Trophoblast cell (in vitro differentiated cells and primary cell): ENCODE measurements around the gene TOX2.

Source experiments
- DNase-seq, 2 donors: peaks; one replicate each; pipeline ENCODE4 v3.0.0-alpha.2; 2016
- H2AFZ ChIP-seq: 2 replicates; pipeline ENCODE4 v1.6.1; 2013; ENCODE audit warnings: low read length, moderate library complexity, mild to moderate bottlenecking; ENCODE audit not compliant: insufficient read depth, poor library complexity
- H2AK5ac ChIP-seq: 2 replicates; pipeline ENCODE4 v1.6.1; 2013; ENCODE audit warnings: mild to moderate bottlenecking, low read length
- H2BK120ac ChIP-seq: 2 replicates; pipeline ENCODE4 v1.6.1; 2013; ENCODE audit warnings: low read length, mild to moderate bottlenecking, moderate library complexity; ENCODE audit not compliant: insufficient read depth, poor library complexity
- H2BK12ac ChIP-seq: 2 replicates; pipeline ENCODE4 v1.6.1; 2013; ENCODE audit warnings: mild to moderate bottlenecking, low read length, moderate library complexity
- H2BK5ac ChIP-seq: 2 replicates; pipeline ENCODE4 v1.6.1; 2013; ENCODE audit warnings: low read length, low read depth, moderate library complexity, mild to moderate bottlenecking; ENCODE audit not compliant: poor library complexity
- H3K14ac ChIP-seq: 2 replicates; pipeline ENCODE4 v1.6.1; 2013; ENCODE audit warnings: mild to moderate bottlenecking, low read length
- H3K18ac ChIP-seq: 2 replicates; pipeline ENCODE4 v1.6.1; 2013; ENCODE audit warnings: mild to moderate bottlenecking, low read length
- H3K23ac ChIP-seq: 2 replicates; pipeline ENCODE4 v1.6.1; 2013; ENCODE audit warnings: low read length
- H3K27ac ChIP-seq: 2 replicates; pipeline ENCODE4 v1.5.1; 2013; ENCODE audit warnings: low read depth, mild to moderate bottlenecking, inconsistent platforms, low read length, moderate library complexity
- H3K27me3 ChIP-seq: 2 replicates; pipeline ENCODE4 v1.6.1; 2013; ENCODE audit warnings: inconsistent platforms, mild to moderate bottlenecking, low read length, moderate library complexity; ENCODE audit not compliant: insufficient read depth
- H3K36me3 ChIP-seq, 2 experiments: 1 replicate in 1 of 2; 2 replicates in 1 of 2; pipeline ENCODE4 v1.6.1; 2013; ENCODE audit warnings: low read length in 2 of 2, mild to moderate bottlenecking in 2 of 2, moderate library complexity in 1 of 2; ENCODE audit not compliant: insufficient read depth in 2 of 2, control insufficient read depth in 1 of 2
- H3K4ac ChIP-seq: 2 replicates; pipeline ENCODE4 v1.6.1; 2013; ENCODE audit warnings: low read depth, mild to moderate bottlenecking, low read length, moderate library complexity
- H3K4me1 ChIP-seq, 2 experiments: 1 replicate in 1 of 2; 2 replicates in 1 of 2; pipeline ENCODE4 v1.6.1; 2013; ENCODE audit warnings: low read length in 2 of 2, mild to moderate bottlenecking in 2 of 2, moderate library complexity in 1 of 2; ENCODE audit not compliant: insufficient read depth in 2 of 2, control insufficient read depth in 1 of 2
- H3K4me2 ChIP-seq: 2 replicates; pipeline ENCODE4 v1.6.1; 2013; ENCODE audit warnings: inconsistent platforms, mild to moderate bottlenecking, low read length, moderate library complexity
- H3K4me3 ChIP-seq: 2 replicates; pipeline ENCODE4 v1.5.1; 2013; ENCODE audit warnings: mild to moderate bottlenecking, low read depth, low read length, inconsistent platforms
- H3K79me1 ChIP-seq: one replicate; pipeline ENCODE4 v1.6.1; 2013; ENCODE audit warnings: low read length
- H3K79me2 ChIP-seq: 2 replicates; pipeline ENCODE4 v1.6.1; 2013; ENCODE audit warnings: low read length, mild to moderate bottlenecking; ENCODE audit not compliant: control insufficient read depth, insufficient read depth, poor library complexity
- H3K9ac ChIP-seq: 2 replicates; pipeline ENCODE4 v1.6.1; 2013; ENCODE audit warnings: mild to moderate bottlenecking, low read length
- H3K9me3 ChIP-seq: 2 replicates; pipeline ENCODE4 v1.6.1; 2013; ENCODE audit warnings: low read depth, mild to moderate bottlenecking, control low read depth, inconsistent platforms, low read length; ENCODE audit not compliant: insufficient read depth
- H4K12ac ChIP-seq: 2 replicates; pipeline ENCODE4 v1.6.1; 2013; ENCODE audit warnings: low read depth, mild to moderate bottlenecking, low read length, moderate library complexity
- H4K8ac ChIP-seq: 2 replicates; pipeline ENCODE4 v1.6.1; 2013; ENCODE audit warnings: low read depth, mild to moderate bottlenecking, low read length, moderate library complexity
- H4K91ac ChIP-seq: one replicate; pipeline ENCODE4 v1.6.1; 2013; ENCODE audit warnings: low read depth, mild to moderate bottlenecking, low read length, moderate library complexity
- whole genome bisulfite sequencing: extraction: QIAGEN DNeasy Blood & Tissue Kit; methylation state at CpG from one replicate; pipeline ENCODE4 v1.1.7; 2013; ENCODE audit warnings: missing lambda C conversion rate; ENCODE audit not compliant: insufficient read length, insufficient coverage; ENCODE audit errors: extremely low coverage; 5-methylcytosine and 5-hydroxymethylcytosine counted together

TOX2 gene

DNA sequence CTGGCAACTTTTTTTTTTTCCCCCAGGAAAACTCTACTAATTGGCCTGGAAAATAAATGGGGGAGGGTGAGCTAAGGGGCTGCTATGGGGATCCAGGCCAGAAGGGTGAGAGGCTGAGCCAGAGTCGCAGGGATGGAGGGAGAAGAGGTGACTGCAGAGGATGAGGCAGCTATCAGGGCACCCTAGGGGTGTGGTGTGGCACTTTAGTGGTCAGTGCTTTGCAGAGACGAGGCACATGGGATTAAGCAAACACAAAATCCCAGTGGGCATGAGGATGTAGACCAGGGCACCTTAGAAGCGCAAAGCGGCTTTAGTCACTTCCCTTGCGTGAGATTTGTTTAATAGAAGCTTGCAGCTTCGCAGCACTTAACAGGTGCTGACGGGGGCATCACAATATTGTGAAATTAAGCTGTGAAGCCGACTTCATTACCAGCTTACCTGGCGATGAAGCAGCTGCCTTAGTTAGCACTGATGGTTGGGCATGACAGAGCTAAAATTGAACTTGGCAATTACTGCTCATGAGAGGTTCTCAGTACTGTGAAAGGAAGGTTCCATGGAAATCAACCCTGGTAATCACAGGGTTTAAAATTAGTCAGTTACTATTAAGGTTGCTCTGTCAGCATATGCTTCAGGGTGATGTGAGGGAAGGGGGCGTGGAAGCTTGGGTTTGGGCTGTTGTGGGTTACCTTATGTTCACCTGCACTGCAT, 26.0 kb downstream of the TOX2 start:
- Histone ChIP-seq H3K4me1 (no peaks in the 10 kb centered on the region), H4K91ac (no peak overlapping the region), H2AK5ac (no peak overlapping the region), H2BK5ac (no peak overlapping the region), H2AFZ (no peak overlapping the region), H3K9ac (no peak overlapping the region), H4K8ac (no peak overlapping the region), H2BK12ac (no peak overlapping the region), H3K36me3 (no peaks in the 10 kb centered on the region), H3K14ac (no peak overlapping the region), H3K27me3 (no peaks in the 10 kb centered on the region), H4K12ac (no peak overlapping the region), H3K9me3 (no peaks in the 10 kb centered on the region), H2BK120ac (no peak overlapping the region), H3K23ac (no peak overlapping the region), H3K4ac (no peak overlapping the region), H3K79me2 (no peaks in the 10 kb centered on the region), H3K79me1 (no peaks in the 10 kb centered on the region), H3K18ac (no peak overlapping the region), H3K4me2 (no peak overlapping the region), H3K4me3 (no peak overlapping the region), H3K27ac (no peak overlapping the region)
- no CpG with 5 or more reads among the region's 10 CpGs for WGBS
- DNase-seq = no peak

DNA sequence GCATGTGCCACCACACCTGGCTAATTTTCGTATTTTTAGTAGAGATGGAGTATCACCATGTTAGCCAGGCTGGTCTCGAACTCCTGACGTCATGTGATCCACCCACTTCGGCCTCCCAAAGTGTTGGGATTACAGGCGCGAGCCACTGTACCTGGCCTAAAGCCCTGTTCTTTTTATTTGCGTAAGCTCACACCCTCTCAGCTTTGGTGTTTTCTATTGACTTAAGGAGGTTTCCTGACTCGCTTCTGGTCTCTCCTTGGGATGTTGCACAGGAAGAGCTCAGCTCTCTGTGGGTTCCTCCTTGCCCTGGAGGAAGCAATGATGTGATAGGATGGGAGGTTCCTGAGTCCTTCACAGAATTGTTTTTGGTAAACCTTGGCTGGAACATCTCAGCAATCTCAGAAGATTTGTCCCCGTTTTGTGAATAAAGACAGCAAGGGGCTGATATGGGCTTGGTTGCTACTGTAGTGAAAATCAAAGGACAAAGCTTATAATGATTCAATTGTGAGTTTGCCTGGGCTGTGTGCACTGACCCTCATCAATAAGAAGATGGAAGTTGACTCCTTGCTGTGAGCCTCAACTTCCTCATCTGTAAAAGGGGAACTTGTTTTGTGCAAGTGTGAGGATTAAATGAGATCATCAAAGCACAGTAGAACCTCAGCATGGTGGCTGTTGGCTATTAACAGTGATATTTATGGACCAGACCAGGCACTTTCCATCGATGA, 27.0 kb downstream of the TOX2 start:
- no CpG with 5 or more reads among the region's 10 CpGs for WGBS
- Histone ChIP-seq H3K27ac (no peak overlapping the region), H3K9me3 (no peaks in the 10 kb centered on the region)

GRCh38 chr20:43942201-43942590, 27.5 kb downstream of the TOX2 start:
- Histone ChIP-seq H2AFZ (no peak overlapping the region), H3K27me3 (no peaks in the 10 kb centered on the region), H3K4me3 (no peak overlapping the region), H3K18ac (no peak overlapping the region), H3K4me2 (no peak overlapping the region), H3K79me2 (no peaks in the 10 kb centered on the region), H4K8ac (no peak overlapping the region), H3K27ac (no peak overlapping the region), H3K9ac (no peak overlapping the region), H2BK5ac (no peak overlapping the region), H4K12ac (no peak overlapping the region), H3K4ac (no peak overlapping the region), H3K14ac (no peak overlapping the region), H4K91ac (no peak overlapping the region), H3K79me1 (no peaks in the 10 kb centered on the region), H3K4me1 (no peaks in the 10 kb centered on the region), H3K23ac (no peak overlapping the region), H3K36me3 (no peaks in the 10 kb centered on the region), H3K9me3 (no peaks in the 10 kb centered on the region), H2BK12ac (no peak overlapping the region), H2AK5ac (no peak overlapping the region), H2BK120ac (no peak overlapping the region)
- no CpG with 5 or more reads among the region's 1 CpG for WGBS
- no peak for DNase-seq

More for the DNA sequence above, 27.0 kb downstream of the TOX2 start:
- Histone ChIP-seq H3K9ac (no peak overlapping the region), H3K23ac (no peak overlapping the region), H2AK5ac (no peak overlapping the region), H3K79me1 (no peaks in the 10 kb centered on the region), H4K8ac (no peak overlapping the region), H2AFZ (no peak overlapping the region), H3K4me2 (no peak overlapping the region), H3K27me3 (no peaks in the 10 kb centered on the region), H2BK12ac (no peak overlapping the region), H3K18ac (no peak overlapping the region), H3K4me1 (no peaks in the 10 kb centered on the region), H3K36me3 (no peaks in the 10 kb centered on the region), H3K4me3 (no peak overlapping the region), H4K12ac (no peak overlapping the region), H3K4ac (no peak overlapping the region), H2BK120ac (no peak overlapping the region), H2BK5ac (no peak overlapping the region), H3K14ac (no peak overlapping the region), H4K91ac (no peak overlapping the region), H3K79me2 (no peaks in the 10 kb centered on the region)
- DNase-seq = peak in 1 of 2 donors; percentile 15

GRCh38 chr20:43942667-43943285, 28.1 kb downstream of the TOX2 start:
- Histone ChIP-seq H3K9me3 (no peaks in the 10 kb centered on the region), H3K27me3 (no peaks in the 10 kb centered on the region), H3K27ac (no peak overlapping the region), H3K18ac (no peak overlapping the region), H3K4me1 (no peaks in the 10 kb centered on the region), H3K4me2 (no peak overlapping the region), H2BK5ac (no peak overlapping the region), H2BK120ac (no peak overlapping the region), H3K79me1 (no peaks in the 10 kb centered on the region), H2AK5ac (no peak overlapping the region), H4K12ac (no peak overlapping the region), H3K4me3 (no peak overlapping the region), H3K9ac (no peak overlapping the region), H3K79me2 (no peaks in the 10 kb centered on the region), H2BK12ac (no peak overlapping the region), H3K23ac (no peak overlapping the region), H4K8ac (no peak overlapping the region), H3K14ac (no peak overlapping the region), H3K4ac (no peak overlapping the region), H2AFZ (no peak overlapping the region), H3K36me3 (no peaks in the 10 kb centered on the region), H4K91ac (no peak overlapping the region)
- DNase-seq = peak in 1 of 2 donors; percentile 5
- WGBS = no CpG with 5 or more reads among the region's 9 CpGs
